GM19238 (cell line): ENCODE results near the gene SPINK4.

Source experiments
- DNase-seq: peaks from one replicate; pipeline ENCODE4 v3.0.0; 2011; ENCODE audit warnings: low spot score; ENCODE audit not compliant: insufficient read length

The SPINK4 gene

GRCh38 chr9:33256236-33256635 is 16.3 kb downstream of the SPINK4 start:
- no peak for DNase-seq

GRCh38 chr9:33257276-33257675 is 17.3 kb downstream of the SPINK4 start:
- no peak for DNase-seq

- DNase-seq: no peak
These were observed 20.4 kb downstream of the SPINK4 start for GRCh38 chr9:33260372-33260771.

GRCh38 chr9:33263131-33264002 is 23.4 kb downstream of the SPINK4 start:
- DNase-seq: peak; percentile 25

- DNase-seq: peak; percentile 39
These were observed 24.1 kb downstream of the SPINK4 start for GRCh38 chr9:33264003-33264472.

- DNase-seq: peak; percentile 95
These were observed 24.7 kb downstream of the SPINK4 start, which contains the start of the genes BAG1 and CHMP5 for GRCh38 chr9:33264473-33265177. Gene BAG1 (minus strand): TSS chr9:33264708. Gene CHMP5 (plus strand): TSS chr9:33265049. CDS start chr9:33265079, 30 bp downstream.

- no peak for DNase-seq
These were observed 25.4 kb downstream of the SPINK4 start for GRCh38 chr9:33265211-33265865.

- no peak for DNase-seq
These were observed 27.3 kb downstream of the SPINK4 start for GRCh38 chr9:33267151-33267767.

GRCh38 chr9:33270146-33270545 is 30.2 kb downstream of the SPINK4 start:
- DNase-seq: no peak

GRCh38 chr9:33272061-33272460 is 32.1 kb downstream of the SPINK4 start:
- DNase-seq: no peak

- no peak for DNase-seq
These were observed 33.5 kb downstream of the SPINK4 start for GRCh38 chr9:33273266-33273971.

- no peak for DNase-seq
These were observed 34.0 kb downstream of the SPINK4 start for GRCh38 chr9:33273972-33274328.

GRCh38 chr9:33277484-33277883 is 37.5 kb downstream of the SPINK4 start:
- DNase-seq: no peak

- DNase-seq: no peak
These were observed 45.5 kb downstream of the SPINK4 start for GRCh38 chr9:33285502-33285901.

- DNase-seq: peak; percentile 45
These were observed 47.1 kb downstream of the SPINK4 start for GRCh38 chr9:33287087-33287490.

GRCh38 chr9:33288235-33288634 is 48.3 kb downstream of the SPINK4 start:
- DNase-seq: no peak

GRCh38 chr9:33288828-33289483 is 49.0 kb downstream of the SPINK4 start:
- no peak for DNase-seq

- no peak for DNase-seq
These were observed 49.5 kb downstream of the SPINK4 start for GRCh38 chr9:33289496-33289895.

GRCh38 chr9:33289936-33290246 is 49.9 kb downstream of the SPINK4 start:
- DNase-seq: no peak

- peak; percentile 78 for DNase-seq
These were observed 50.5 kb downstream of the SPINK4 start, which contains the start of gene NFX1 for GRCh38 chr9:33290247-33291030. Gene NFX1 (plus strand): TSS chr9:33290516. CDS start chr9:33290573, 57 bp downstream.
